ENCODE data around the gene MMP8.

The MMP8 gene

DNA sequence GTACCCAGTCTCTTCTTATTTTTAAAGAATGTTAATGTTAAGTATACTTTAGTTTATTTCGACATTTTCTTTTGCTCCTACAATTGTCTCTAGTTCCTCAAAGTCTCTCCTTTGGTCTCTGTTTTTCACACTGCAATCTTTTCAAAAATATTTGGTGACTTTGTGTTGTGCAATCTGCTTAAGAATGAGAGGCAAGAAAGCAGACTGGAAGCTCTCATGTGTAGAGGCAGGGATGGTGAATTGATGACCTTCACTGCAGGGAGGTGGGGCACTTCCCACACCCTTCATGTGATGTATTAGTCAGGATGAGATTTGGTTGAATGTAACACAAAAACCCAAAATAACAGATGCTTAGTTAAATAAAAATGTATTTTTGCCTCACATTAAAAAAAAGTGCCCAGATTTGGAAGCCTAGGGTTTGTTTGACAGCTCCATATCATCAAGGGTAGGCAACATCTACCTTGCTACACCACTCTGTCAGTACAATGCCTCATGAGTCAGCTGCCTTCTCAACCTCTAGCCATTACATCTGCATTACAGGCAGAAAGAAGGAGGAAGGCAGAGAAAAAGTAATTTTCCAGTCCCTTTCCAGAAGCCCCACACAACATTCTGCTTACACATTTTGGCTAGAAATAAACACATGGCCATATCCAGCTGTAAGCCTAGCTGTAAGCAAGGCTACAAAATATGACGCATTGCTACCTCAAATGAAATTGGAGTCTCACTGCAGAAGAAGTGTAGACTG is 15.4 kb downstream of the MMP8 start:
- Histone ChIP-seq H3K36me3 (ENCODE audit: control insufficient read depth in 1 of 2, insufficient read depth in 2 of 2, low read length in 2 of 2) (no peaks in the 10 kb centered on the region), H3K4ac (ENCODE audit: low read depth, low read length) (no peak overlapping the region), H3K14ac (ENCODE audit: low read length) (no peak overlapping the region), H3K27ac (ENCODE audit: low read depth, low read length) (no peak overlapping the region), H3K9me3 (ENCODE audit: insufficient read depth, low read depth, low read length) (no peaks in the 10 kb centered on the region), H3K27me3 (ENCODE audit: insufficient read depth, low read length) (no peaks in the 10 kb centered on the region), H4K91ac (ENCODE audit: low read depth, low read length) (no peak overlapping the region), H3K23ac (ENCODE audit: low read length) (no peak overlapping the region), H2AK5ac (ENCODE audit: low read length) (no peak overlapping the region), H3K4me2 (ENCODE audit: low read length) (no peak overlapping the region), H2AFZ (ENCODE audit: insufficient read depth, low read length, poor library complexity) (no peak overlapping the region), H4K8ac (ENCODE audit: low read depth, low read length) (no peak overlapping the region), H3K4me3 (ENCODE audit: low read depth, low read length) (no peak overlapping the region), H4K12ac (ENCODE audit: low read depth, low read length) (no peak overlapping the region), H3K18ac (ENCODE audit: low read length) (no peak overlapping the region), H3K79me2 (ENCODE audit: control insufficient read depth, insufficient read depth, low read length, poor library complexity) (no peaks in the 10 kb centered on the region), H2BK5ac (ENCODE audit: low read depth, low read length, poor library complexity) (no peak overlapping the region), H3K79me1 (ENCODE audit: low read length) (no peaks in the 10 kb centered on the region), H2BK120ac (ENCODE audit: insufficient read depth, low read length, poor library complexity) (no peak overlapping the region), H3K4me1 (ENCODE audit: control insufficient read depth in 1 of 2, insufficient read depth in 2 of 2, low read length in 2 of 2) (no peaks in the 10 kb centered on the region), H3K9ac (ENCODE audit: low read length) (no peak overlapping the region), H2BK12ac (ENCODE audit: low read length) (no peak overlapping the region)
- no CpG with 5 or more reads among the region's 2 CpGs for WGBS (ENCODE audit: extremely low coverage, insufficient coverage, insufficient read length)
- DNase-seq, result peak in 1 of 2 donors; percentile 33

DNA sequence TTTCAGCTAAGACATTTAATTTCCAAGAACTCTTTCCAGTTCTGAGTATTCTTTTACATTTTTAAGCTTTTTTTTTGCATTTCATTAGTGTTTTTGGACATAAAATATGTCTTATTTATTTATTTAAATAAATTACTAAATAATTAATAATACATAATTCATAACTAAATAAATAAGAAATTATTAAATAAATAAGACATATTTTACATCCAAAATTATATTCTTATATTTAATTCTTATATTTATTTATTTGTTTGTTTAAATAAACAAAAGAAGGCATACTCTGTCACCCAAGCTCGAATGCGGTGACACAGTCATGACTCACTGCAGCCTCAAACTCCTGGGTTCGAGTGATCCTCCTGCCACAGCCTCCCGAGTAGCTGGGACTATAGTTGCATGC is 16.1 kb downstream of the MMP8 start:
- WGBS (ENCODE audit: extremely low coverage, insufficient coverage, insufficient read length), result no CpG with 5 or more reads among the region's 4 CpGs

DNA sequence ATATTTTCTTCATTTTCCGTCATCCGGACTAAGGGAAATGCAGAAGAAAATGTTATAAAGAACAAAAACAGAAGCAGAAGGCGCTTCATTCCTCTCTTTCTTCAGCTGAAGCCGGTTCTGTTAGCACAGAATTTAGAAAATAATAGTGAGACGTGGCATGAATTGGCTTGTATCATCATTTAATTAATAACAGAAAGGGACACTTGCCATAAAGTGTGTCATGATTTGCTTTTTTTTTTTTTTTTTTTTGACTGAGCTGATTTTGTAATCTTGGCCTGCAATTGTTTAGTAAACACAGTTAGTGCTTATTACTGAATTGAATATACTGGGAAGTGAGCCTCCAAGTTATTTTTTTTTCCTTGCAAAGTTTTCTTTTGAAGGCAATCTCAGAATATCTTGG is 19.1 kb downstream of the MMP8 start, which contains the start of gene MMP27:
Gene MMP27, minus strand, starts transcription at position 144 of the 400 bp plus-strand sequence. Its CDS starts 55 bp downstream, at position 89.
- no peaks in the 10 kb centered on the region for H3K4me1 ChIP-seq (ENCODE audit: control insufficient read depth in 1 of 2, insufficient read depth in 2 of 2, low read length in 2 of 2)
- WGBS (ENCODE audit: extremely low coverage, insufficient coverage, insufficient read length), result no CpG with 5 or more reads among the region's 5 CpGs
- H4K12ac ChIP-seq (ENCODE audit: low read depth, low read length), result no peak within 1 kb of the TSS
- no peaks in the 10 kb centered on the region for H3K79me2 ChIP-seq (ENCODE audit: control insufficient read depth, insufficient read depth, low read length, poor library complexity)
- no peak within 1 kb of the TSS for H2BK5ac ChIP-seq (ENCODE audit: low read depth, low read length, poor library complexity)
- no peak within 1 kb of the TSS for H3K4me3 ChIP-seq (ENCODE audit: low read depth, low read length)
- no peak within 1 kb of the TSS for H4K8ac ChIP-seq (ENCODE audit: low read depth, low read length)
- no peak within 1 kb of the TSS for H3K23ac ChIP-seq (ENCODE audit: low read length)
- H2BK12ac ChIP-seq (ENCODE audit: low read length), result no peak within 1 kb of the TSS
- no peak within 1 kb of the TSS for H3K14ac ChIP-seq (ENCODE audit: low read length)
- H2BK120ac ChIP-seq (ENCODE audit: insufficient read depth, low read length, poor library complexity), result no peak within 1 kb of the TSS
- no peaks in the 10 kb centered on the region for H3K27me3 ChIP-seq (ENCODE audit: insufficient read depth, low read length)
- H3K9ac ChIP-seq (ENCODE audit: low read length), result no peak within 1 kb of the TSS
- no peak within 1 kb of the TSS for H2AK5ac ChIP-seq (ENCODE audit: low read length)
- H3K4ac ChIP-seq (ENCODE audit: low read depth, low read length), result no peak within 1 kb of the TSS
- H3K27ac ChIP-seq (ENCODE audit: low read depth, low read length), result no peak within 1 kb of the TSS
- H3K9me3 ChIP-seq (ENCODE audit: insufficient read depth, low read depth, low read length), result no peaks in the 10 kb centered on the region
- H3K36me3 ChIP-seq (ENCODE audit: control insufficient read depth in 1 of 2, insufficient read depth in 2 of 2, low read length in 2 of 2), result no peaks in the 10 kb centered on the region
- H3K4me2 ChIP-seq (ENCODE audit: low read length), result no peak within 1 kb of the TSS
- H3K18ac ChIP-seq (ENCODE audit: low read length), result no peak within 1 kb of the TSS
- no peak within 1 kb of the TSS for H4K91ac ChIP-seq (ENCODE audit: low read depth, low read length)
- DNase-seq, result no peak
- H3K79me1 ChIP-seq (ENCODE audit: low read length), result no peaks in the 10 kb centered on the region
- no peak within 1 kb of the TSS for H2AFZ ChIP-seq (ENCODE audit: insufficient read depth, low read length, poor library complexity)

More for the DNA sequence above, 16.1 kb downstream of the MMP8 start:
- Histone ChIP-seq H4K8ac (ENCODE audit: low read depth, low read length) (no peak overlapping the region), H3K27ac (ENCODE audit: low read depth, low read length) (no peak overlapping the region), H3K9ac (ENCODE audit: low read length) (no peak overlapping the region), H3K4me3 (ENCODE audit: low read depth, low read length) (no peak overlapping the region), H3K36me3 (ENCODE audit: control insufficient read depth in 1 of 2, insufficient read depth in 2 of 2, low read length in 2 of 2) (no peaks in the 10 kb centered on the region), H3K4me2 (ENCODE audit: low read length) (no peak overlapping the region), H3K4ac (ENCODE audit: low read depth, low read length) (no peak overlapping the region), H3K79me2 (ENCODE audit: control insufficient read depth, insufficient read depth, low read length, poor library complexity) (no peaks in the 10 kb centered on the region), H3K18ac (ENCODE audit: low read length) (no peak overlapping the region), H4K91ac (ENCODE audit: low read depth, low read length) (no peak overlapping the region), H3K79me1 (ENCODE audit: low read length) (no peaks in the 10 kb centered on the region), H2BK12ac (ENCODE audit: low read length) (no peak overlapping the region), H3K4me1 (ENCODE audit: control insufficient read depth in 1 of 2, insufficient read depth in 2 of 2, low read length in 2 of 2) (no peaks in the 10 kb centered on the region), H2BK5ac (ENCODE audit: low read depth, low read length, poor library complexity) (no peak overlapping the region), H4K12ac (ENCODE audit: low read depth, low read length) (no peak overlapping the region), H3K9me3 (ENCODE audit: insufficient read depth, low read depth, low read length) (no peaks in the 10 kb centered on the region), H2AK5ac (ENCODE audit: low read length) (no peak overlapping the region), H3K23ac (ENCODE audit: low read length) (no peak overlapping the region), H3K14ac (ENCODE audit: low read length) (no peak overlapping the region), H2AFZ (ENCODE audit: insufficient read depth, low read length, poor library complexity) (no peak overlapping the region), H2BK120ac (ENCODE audit: insufficient read depth, low read length, poor library complexity) (no peak overlapping the region), H3K27me3 (ENCODE audit: insufficient read depth, low read length) (no peaks in the 10 kb centered on the region)
- DNase-seq, result no peak

DNA sequence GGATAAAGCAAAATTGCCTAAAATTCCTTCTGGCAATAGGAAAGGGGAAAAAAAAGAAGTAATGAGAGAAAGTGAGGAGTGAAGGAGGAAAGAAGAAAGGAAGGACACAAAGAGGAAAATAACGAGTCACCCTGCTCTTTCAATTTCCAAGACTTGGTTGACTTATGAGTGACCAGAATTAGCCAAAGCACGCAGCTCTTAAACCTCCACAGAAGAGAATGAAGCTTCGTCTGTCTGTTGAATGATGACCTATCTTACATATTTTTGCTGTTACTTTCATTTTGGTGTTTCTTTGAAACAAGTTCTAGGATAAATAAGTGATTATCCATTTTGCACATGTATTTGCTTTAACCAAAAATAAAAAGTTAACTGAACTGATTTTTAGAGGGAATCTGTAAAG is 19.9 kb downstream of the MMP8 start:
- Histone ChIP-seq H4K8ac (ENCODE audit: low read depth, low read length) (no peak overlapping the region), H2BK12ac (ENCODE audit: low read length) (no peak overlapping the region), H2BK5ac (ENCODE audit: low read depth, low read length, poor library complexity) (no peak overlapping the region), H3K4me3 (ENCODE audit: low read depth, low read length) (no peak overlapping the region), H3K4me1 (ENCODE audit: control insufficient read depth in 1 of 2, insufficient read depth in 2 of 2, low read length in 2 of 2) (no peaks in the 10 kb centered on the region), H3K27ac (ENCODE audit: low read depth, low read length) (no peak overlapping the region), H3K79me2 (ENCODE audit: control insufficient read depth, insufficient read depth, low read length, poor library complexity) (no peaks in the 10 kb centered on the region), H4K12ac (ENCODE audit: low read depth, low read length) (no peak overlapping the region), H3K27me3 (ENCODE audit: insufficient read depth, low read length) (no peaks in the 10 kb centered on the region), H3K14ac (ENCODE audit: low read length) (no peak overlapping the region), H2AK5ac (ENCODE audit: low read length) (no peak overlapping the region), H3K4me2 (ENCODE audit: low read length) (no peak overlapping the region), H4K91ac (ENCODE audit: low read depth, low read length) (no peak overlapping the region), H2AFZ (ENCODE audit: insufficient read depth, low read length, poor library complexity) (no peak overlapping the region), H3K79me1 (ENCODE audit: low read length) (no peaks in the 10 kb centered on the region), H3K9me3 (ENCODE audit: insufficient read depth, low read depth, low read length) (no peaks in the 10 kb centered on the region), H3K18ac (ENCODE audit: low read length) (no peak overlapping the region), H3K23ac (ENCODE audit: low read length) (no peak overlapping the region), H3K36me3 (ENCODE audit: control insufficient read depth in 1 of 2, insufficient read depth in 2 of 2, low read length in 2 of 2) (no peaks in the 10 kb centered on the region), H3K4ac (ENCODE audit: low read depth, low read length) (no peak overlapping the region), H3K9ac (ENCODE audit: low read length) (no peak overlapping the region), H2BK120ac (ENCODE audit: insufficient read depth, low read length, poor library complexity) (no peak overlapping the region)
- DNase-seq, result no peak
- WGBS (ENCODE audit: extremely low coverage, insufficient coverage, insufficient read length), result no CpG with 5 or more reads among the region's 3 CpGs
